GM12878 (cell line): ENCODE data around the gene RBM15B. TPM values are rescaled to one million over a fixed set of nuclear protein-coding genes. Genes with fewer than 3 reads are reported as not detected.

Source experiments
- ATAC-seq: fragments of 200-7000 bp; cut with Tn5 transposase; 3 replicates; pipeline ENCODE4 v1.9.1; 2020; ENCODE audit warnings: mild to moderate bottlenecking, moderate library complexity
- BruUV-seq: library from RNA; stranded (reverse); fragments of 400-500 nt; replicated peaks from 2 replicates; lab custom pipeline; 2021; lab: Mats Ljungman, UMichigan
- CTCF ChIA-PET: fragments of 300-600 bp; sonication (Branson Sonifier 250); formaldehyde crosslinking; extraction: SDS; loops from one replicate; lab custom pipeline; 2021; ENCODE audit warnings: inconsistent platforms; lab: Yijun Ruan, JAX
- POLR2A ChIA-PET: fragments of 350-600 bp; formaldehyde crosslinking; extraction: SDS; loops from one replicate; lab custom pipeline; 2021; ENCODE audit warnings: inconsistent platforms; lab: Charles Lee
- RAD21 ChIA-PET: fragments of 300-600 bp; sonication (Branson Sonifier 250); formaldehyde crosslinking; loops from one replicate; lab custom pipeline; 2023; ENCODE audit warnings: antibody characterized with exemption; ENCODE audit not compliant: unreplicated experiment; lab: Charles Lee
- SMC1A ChIA-PET: fragments of 300-600 bp; sonication (Branson Sonifier 250); formaldehyde crosslinking; loops from one replicate; lab custom pipeline; 2023; ENCODE audit not compliant: unreplicated experiment, uncharacterized antibody; lab: Charles Lee
- DNase-seq: peaks from one replicate; pipeline ENCODE4 v3.0.0-alpha.2; 2011; ENCODE audit warnings: low read depth, low spot score
- FAIRE-seq: peaks from 3 replicates; lab custom pipeline; 2011; peaks lifted over from hg19 to GRCh38; lab: Jason Lieb, UNC
- H2AFZ ChIP-seq: 2 replicates; pipeline ENCODE4 v1.6.0; 2011; ENCODE audit warnings: low read depth, low read length, control low read depth; ENCODE audit not compliant: control insufficient read depth
- H3K27ac ChIP-seq: 2 replicates; pipeline ENCODE4 v1.5.1; 2011; ENCODE audit warnings: control low read depth; ENCODE audit not compliant: control insufficient read depth, insufficient read depth
- H3K27me3 ChIP-seq, 2 experiments: replicated peaks in 1 of 2; 2 replicates each; pipeline versions ENCODE4 v1.6.0 to v1.6.1; 2011; ENCODE audit warnings: low read length in 1 of 2; ENCODE audit not compliant: control insufficient read depth in 2 of 2, insufficient read depth in 2 of 2
- H3K36me3 ChIP-seq, 2 experiments: 2 replicates each; pipeline ENCODE4 v1.5.1; 2011; ENCODE audit warnings: low read length in 1 of 2; ENCODE audit not compliant: control insufficient read depth in 2 of 2, insufficient read depth in 2 of 2
- H3K4me1 ChIP-seq: 2 replicates; pipeline ENCODE4 v1.6.1; 2011; ENCODE audit warnings: mild to moderate bottlenecking, low read length, moderate library complexity, mixed read lengths; ENCODE audit not compliant: control insufficient read depth, insufficient read depth
- H3K4me2 ChIP-seq: 2 replicates; pipeline ENCODE4 v1.6.0; 2011; ENCODE audit warnings: control low read depth; ENCODE audit not compliant: control insufficient read depth, insufficient read depth
- H3K4me3 ChIP-seq: fragments of 200-600 bp; sonication (generic); 2 replicates; pipeline ENCODE4 v1.5.1; 2016
- H3K79me2 ChIP-seq: 2 replicates; pipeline ENCODE4 v1.6.0; 2011; ENCODE audit warnings: low read length; ENCODE audit not compliant: control insufficient read depth, insufficient read depth
- H3K9ac ChIP-seq: 2 replicates; pipeline ENCODE4 v1.8.0; 2011; ENCODE audit warnings: low read length, control low read depth, mixed read lengths; ENCODE audit not compliant: control insufficient read depth, insufficient read depth
- H3K9me3 ChIP-seq: replicated peaks from 3 replicates; pipeline ENCODE4 v1.5.1; 2011; ENCODE audit warnings: mild to moderate bottlenecking, low read length; ENCODE audit not compliant: control insufficient read depth, insufficient read depth
- H4K20me1 ChIP-seq: 2 replicates; pipeline ENCODE4 v1.6.0; 2011; ENCODE audit not compliant: control insufficient read depth, insufficient read depth
- BACH1 ChIP-seq: fragments of 450-650 bp; IDR thresholded peaks from 2 replicates; pipeline ENCODE4 v1.6.1; 2017; ENCODE audit warnings: mild to moderate bottlenecking, borderline replicate concordance
- BHLHE40 ChIP-seq, 2 experiments: fragments of 450-650 bp in 1 of 2; IDR thresholded peaks; 2 replicates each; pipeline ENCODE4 v1.6.1; 2011 to 2017; ENCODE audit warnings: low read depth in 2 of 2, borderline replicate concordance in 1 of 2, improper control_type of control experiment in 1 of 2, low read length in 1 of 2, mild to moderate bottlenecking in 1 of 2
- DPF2 ChIP-seq: fragments of 450-650 bp; IDR thresholded peaks from 2 replicates; pipeline ENCODE4 v1.6.1; 2017; ENCODE audit warnings: mild to moderate bottlenecking
- ESRRA ChIP-seq: IDR thresholded peaks from 2 replicates; pipeline ENCODE4 v1.6.1; 2012; ENCODE audit warnings: mild to moderate bottlenecking, low read length, improper control_type of control experiment
- GATAD2B ChIP-seq: fragments of 450-650 bp; conservative IDR thresholded peaks from 2 replicates; pipeline ENCODE4 v1.6.1; 2017; ENCODE audit warnings: low read depth, mild to moderate bottlenecking, moderate library complexity
- IKZF1 ChIP-seq: fragments of 450-650 bp; conservative IDR thresholded peaks from 2 replicates; pipeline ENCODE4 v1.6.1; 2017; ENCODE audit warnings: antibody characterized with exemption, mild to moderate bottlenecking
- IRF5 ChIP-seq: fragments of 450-650 bp; IDR thresholded peaks from 2 replicates; pipeline ENCODE4 v1.6.1; 2017; ENCODE audit warnings: borderline replicate concordance
- MTA3 ChIP-seq: IDR thresholded peaks from 2 replicates; pipeline ENCODE4 v1.6.1; 2012; ENCODE audit warnings: low read length, inconsistent platforms, borderline replicate concordance
- MXI1 ChIP-seq: fragments of 150-350 bp; IDR thresholded peaks from 2 replicates; pipeline ENCODE4 v1.6.1; 2011; ENCODE audit warnings: low read depth, mild to moderate bottlenecking, inconsistent platforms, low read length, improper control_type of control experiment
- NFYB ChIP-seq: IDR thresholded peaks from 2 replicates; pipeline ENCODE4 v1.6.1; 2011; ENCODE audit warnings: low read depth, mild to moderate bottlenecking, low read length, improper control_type of control experiment, moderate library complexity; ENCODE audit not compliant: insufficient read depth
- NKRF ChIP-seq: fragments of 450-650 bp; conservative IDR thresholded peaks from 2 replicates; pipeline ENCODE4 v1.6.1; 2017; ENCODE audit warnings: mild to moderate bottlenecking, moderate library complexity
- PML ChIP-seq: IDR thresholded peaks from 2 replicates; pipeline ENCODE4 v1.6.1; 2012; ENCODE audit warnings: low read length, inconsistent platforms
- RCOR1 ChIP-seq: conservative IDR thresholded peaks from 2 replicates; pipeline ENCODE4 v1.6.1; 2012; ENCODE audit warnings: low read depth, low read length, improper control_type of control experiment
- SMAD1 ChIP-seq: fragments of 450-650 bp; IDR thresholded peaks from 2 replicates; pipeline ENCODE4 v1.6.1; 2018; ENCODE audit warnings: mild to moderate bottlenecking, low read depth; ENCODE audit not compliant: partially characterized antibody
- TAF1 ChIP-seq: IDR thresholded peaks from 2 replicates; pipeline ENCODE4 v1.6.1; 2011; ENCODE audit warnings: mild to moderate bottlenecking, low read depth, low read length, borderline replicate concordance
- WGBS: methylation state at CpG from one replicate; pipeline ENCODE4 v1.1.6; 2016; ENCODE audit warnings: low lambda C conversion rate; ENCODE audit not compliant: insufficient replicate concordance, insufficient coverage; ENCODE audit errors: missing lambda C conversion rate; 5-methylcytosine and 5-hydroxymethylcytosine counted together
- in situ Hi-C: fragments of 300-500 bp; cut with MboI; formaldehyde crosslinking; loops from 9 replicates; pipeline ENCODE4 v1.14.3; 2018; ENCODE audit warnings: mixed read lengths
- intact Hi-C: fragments of 100-400 bp; cut with micrococcal nuclease; formaldehyde crosslinking; loops from one replicate; pipeline ENCODE4 v1.14.2; 2022; ENCODE audit not compliant: unreplicated experiment
- polyA plus RNA-seq, 11 experiments: library from polyadenylated mRNA; depleted of rRNA in 4 of 11; unstranded in 6 of 11; stranded (reverse) in 5 of 11; fragments of >200 nt; fragmentation: Nextera tagmentation in 4 of 11; fragmentation: Illumina TruSeq in 1 of 11; extraction: Ambion mirVana in 4 of 11; extraction: Trizol in 1 of 11; gene quantifications; 1 replicate in 1 of 11; 2 replicates in 10 of 11; pipeline versions ENCODE4 v1.2.1 to v1.2.3, GENCODE V29; 2011 to 2016; ENCODE audit warnings: inconsistent platforms in 2 of 11, missing spikeins in 2 of 11, low read depth in 1 of 11
- total RNA-seq, 4 experiments: library from RNA; depleted of rRNA in 3 of 4; stranded (reverse); fragments of >200 nt in 3 of 4; fragmentation: Illumina TruSeq in 1 of 4; extraction: Trizol in 1 of 4; gene quantifications; 2 replicates each; pipeline versions ENCODE4 v1.2.1 to v1.2.3, GENCODE V29; 2013 to 2021
- TF ChIP-seq, protein P1 (sequence below): IDR thresholded peaks from 2 replicates; pipeline ENCODE4 v1.6.1; 2011; ENCODE audit warnings: borderline replicate concordance, low read depth, mild to moderate bottlenecking, moderate library complexity, low read length; ENCODE audit not compliant: insufficient read depth, poor library complexity, severe bottlenecking

Gene RBM15B
- total and polyA plus RNA-seq, 10 of the 15 experiments (the other 5 are each of a cell fraction or from before 2014, with no cell fraction given) = 2.4 to 34.5 (median 19.1) TPM

DNA sequence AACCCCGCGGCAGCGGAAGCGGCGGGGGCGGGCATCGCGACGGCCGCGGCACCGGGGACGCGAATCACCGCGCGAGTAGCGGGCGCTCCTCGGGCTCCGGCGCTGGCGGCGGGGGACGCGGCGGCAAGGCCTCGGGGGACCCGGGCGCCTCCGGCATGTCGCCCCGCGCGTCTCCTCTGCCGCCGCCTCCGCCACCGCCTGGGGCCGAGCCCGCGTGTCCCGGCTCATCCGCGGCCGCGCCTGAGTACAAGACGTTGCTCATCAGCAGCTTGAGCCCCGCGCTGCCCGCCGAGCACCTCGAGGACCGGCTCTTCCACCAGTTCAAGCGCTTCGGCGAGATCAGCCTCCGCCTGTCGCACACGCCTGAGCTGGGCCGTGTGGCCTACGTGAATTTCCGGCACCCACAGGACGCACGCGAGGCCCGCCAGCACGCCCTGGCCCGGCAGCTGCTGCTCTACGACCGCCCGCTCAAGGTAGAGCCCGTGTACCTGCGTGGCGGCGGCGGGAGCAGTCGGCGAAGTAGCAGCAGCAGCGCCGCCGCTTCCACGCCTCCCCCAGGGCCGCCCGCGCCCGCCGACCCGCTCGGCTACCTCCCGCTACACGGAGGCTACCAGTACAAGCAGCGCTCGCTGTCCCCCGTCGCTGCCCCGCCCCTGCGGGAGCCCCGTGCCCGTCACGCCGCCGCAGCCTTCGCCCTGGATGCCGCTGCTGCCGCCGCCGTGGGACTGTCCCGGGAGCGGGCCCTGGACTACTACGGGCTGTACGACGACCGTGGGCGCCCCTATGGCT, 675 bp downstream of the RBM15B start:
- intact Hi-C loops = loop anchor here (1.0 to 5.0 kb wide), 3 partner anchors 106 to 406 kb away; no protein-coding TSS in a partner anchor
- ATAC-seq (peak; percentile 9; the same call in 2 of the 3 replicates), DNase-seq (no peak), FAIRE-seq (no peak)
- ChIA-PET SMC1A (no interaction called here), CTCF (interaction anchor here (1.2 to 3.5 kb wide), 3 partner anchors 43 to 282 kb away, joined by 4 to 25 read pairs (median 8); no protein-coding TSS in a partner anchor), RAD21 (interaction anchor here (1.1 kb wide), 1 partner anchor 108 kb away, joined by 8 read pairs; the partner anchor contains the start of gene DCAF1), POLR2A (interaction anchor here (0.6 kb wide), 1 partner anchor 16 kb away, joined by 3 read pairs; no protein-coding TSS in a partner anchor)
- Histone ChIP-seq H3K4me2 (peak overlapping the region; percentile 86), H3K9ac (peak overlapping the region; percentile 84), H3K79me2 (peaks cover 55% of the 10 kb centered on the region), H2AFZ (peak overlapping the region; percentile 48), H4K20me1 (peaks cover 15% of the 10 kb centered on the region; the same call in 1 of the 2 replicates), H3K4me3 (peak overlapping the region; percentile 83), H3K27me3 (no peaks in the 10 kb centered on the region), H3K4me1 (peaks cover 25% of the 10 kb centered on the region), H3K36me3 (peaks cover 19 to 36% of the 10 kb centered on the region in 2 experiments), H3K9me3 (no peaks in the 10 kb centered on the region), H3K27ac (peak overlapping the region; percentile 73)
- in situ Hi-C loops = loop anchor here (10.0 kb wide), 1 partner anchor 1057 kb away; no protein-coding TSS in a partner anchor
- WGBS = 2% methylated on average over 74 of the region's 115 CpGs
- BruUV-seq = no TSS peak
- TF ChIP-seq BHLHE40 (IDR thresholded peaks at IDR 0.05; ENCODE audit: borderline replicate concordance in 1 of 2, low read depth in 2 of 2, low read length in 1 of 2) = peak in 1 of 2 experiments; percentile 53; a peak in 2 of 4 replicates
- peak; percentile 61 for TF ChIP-seq MXI1
- no peak for TF ChIP-seq ESRRA
- no peak for TF ChIP-seq MTA3
- TF ChIP-seq, protein P1, sequence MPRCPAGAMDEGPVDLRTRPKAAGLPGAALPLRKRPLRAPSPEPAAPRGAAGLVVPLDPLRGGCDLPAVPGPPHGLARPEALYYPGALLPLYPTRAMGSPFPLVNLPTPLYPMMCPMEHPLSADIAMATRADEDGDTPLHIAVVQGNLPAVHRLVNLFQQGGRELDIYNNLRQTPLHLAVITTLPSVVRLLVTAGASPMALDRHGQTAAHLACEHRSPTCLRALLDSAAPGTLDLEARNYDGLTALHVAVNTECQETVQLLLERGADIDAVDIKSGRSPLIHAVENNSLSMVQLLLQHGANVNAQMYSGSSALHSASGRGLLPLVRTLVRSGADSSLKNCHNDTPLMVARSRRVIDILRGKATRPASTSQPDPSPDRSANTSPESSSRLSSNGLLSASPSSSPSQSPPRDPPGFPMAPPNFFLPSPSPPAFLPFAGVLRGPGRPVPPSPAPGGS = peak; percentile 2
- no peak for TF ChIP-seq IRF5
- TF ChIP-seq GATAD2B = peak; percentile 31; the same call in 1 of the 2 replicates
- TF ChIP-seq PML = no peak
- 0 out of 2 replicates have a peak, but pooled peaks have one; percentile 22 for TF ChIP-seq DPF2
- TF ChIP-seq RCOR1 = no peak
- no peak for TF ChIP-seq SMAD1
- TF ChIP-seq NFYB = no peak
- 0 out of 2 replicates have a peak, but pooled peaks have one; percentile 8 for TF ChIP-seq BACH1
- TF ChIP-seq NKRF = peak; percentile 58; the same call in 1 of the 2 replicates
- 0 out of 2 replicates have a peak, but pooled peaks have one; percentile 14 for TF ChIP-seq IKZF1
- TF ChIP-seq TAF1 = no peak
